Measurements from ENCODE around the gene RIMS4.

GRCh38 chr20:44856442-44856841, 46.1 kb upstream of the RIMS4 start:
- TF ChIP-seq CTCF (IDR thresholded peaks at IDR 0.05; ENCODE audit: low read depth, low read length, missing input control) (no peak), ATF3 (IDR thresholded peaks at IDR 0.05) (no peak), TAF1 (conservative IDR thresholded peaks at IDR 0.05) (no peak), MAX (IDR thresholded peaks at IDR 0.05) (no peak), ZBTB33 (IDR thresholded peaks at IDR 0.05) (no peak), YY1 (IDR thresholded peaks at IDR 0.05) (no peak), EGR1 (IDR thresholded peaks at IDR 0.05; ENCODE audit: low read depth in 2 of 2) (no peak), RXRA (IDR thresholded peaks at IDR 0.05) (no peak), REST (IDR thresholded peaks at IDR 0.05) (no peak), SP1 (IDR thresholded peaks at IDR 0.05) (no peak)

Measured in liver (tissue), 3 donors.